Adrenal gland (tissue), 5 donors: ENCODE measurements around the gene INSM2.

Experiments
- POLR2A ChIP-seq, 2 donors: fragments of 450-650 bp; IDR thresholded peaks; one replicate each; pipeline ENCODE4 v1.6.1; 2017; ENCODE audit warnings: antibody characterized with exemption in 2 of 2, mild to moderate bottlenecking in 2 of 2, moderate library complexity in 1 of 2
- TF ChIP-seq, protein P1 (sequence below), 6 experiments: fragments of 450-650 bp in 4 of 6; fragments of 200-600 bp in 2 of 6; sonication (generic) in 1 of 6; IDR thresholded peaks; 1 replicate in 5 of 6; 2 replicates in 1 of 6; pipeline versions ENCODE4 v1.5.1 to v1.8.0; 2016 to 2021; ENCODE audit warnings: antibody characterized with exemption in 6 of 6, mild to moderate bottlenecking in 2 of 6, moderate library complexity in 1 of 6
- donor health status: DM: no; HTN: no; CAD: no.

DNA sequence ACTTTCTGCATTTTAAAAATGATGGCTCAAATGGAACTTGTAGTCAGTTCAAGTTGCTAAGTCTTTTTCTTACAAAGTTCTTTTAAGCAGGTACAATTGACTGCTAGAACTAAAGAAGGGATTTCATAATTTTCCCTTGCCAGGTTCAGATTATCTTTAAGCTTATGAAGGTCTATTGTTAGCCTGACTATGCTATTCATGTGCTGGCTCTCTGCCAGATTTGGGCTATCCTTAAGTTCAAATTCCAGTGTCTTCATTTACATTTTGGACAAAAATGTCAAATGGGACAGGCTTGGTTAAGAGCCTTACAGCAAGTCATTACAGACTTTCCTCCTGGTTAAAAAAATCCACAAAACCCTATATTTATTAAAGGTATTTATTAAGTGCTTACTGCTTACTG, 42.3 kb downstream of the INSM2 start:
- TF ChIP-seq, protein P1, sequence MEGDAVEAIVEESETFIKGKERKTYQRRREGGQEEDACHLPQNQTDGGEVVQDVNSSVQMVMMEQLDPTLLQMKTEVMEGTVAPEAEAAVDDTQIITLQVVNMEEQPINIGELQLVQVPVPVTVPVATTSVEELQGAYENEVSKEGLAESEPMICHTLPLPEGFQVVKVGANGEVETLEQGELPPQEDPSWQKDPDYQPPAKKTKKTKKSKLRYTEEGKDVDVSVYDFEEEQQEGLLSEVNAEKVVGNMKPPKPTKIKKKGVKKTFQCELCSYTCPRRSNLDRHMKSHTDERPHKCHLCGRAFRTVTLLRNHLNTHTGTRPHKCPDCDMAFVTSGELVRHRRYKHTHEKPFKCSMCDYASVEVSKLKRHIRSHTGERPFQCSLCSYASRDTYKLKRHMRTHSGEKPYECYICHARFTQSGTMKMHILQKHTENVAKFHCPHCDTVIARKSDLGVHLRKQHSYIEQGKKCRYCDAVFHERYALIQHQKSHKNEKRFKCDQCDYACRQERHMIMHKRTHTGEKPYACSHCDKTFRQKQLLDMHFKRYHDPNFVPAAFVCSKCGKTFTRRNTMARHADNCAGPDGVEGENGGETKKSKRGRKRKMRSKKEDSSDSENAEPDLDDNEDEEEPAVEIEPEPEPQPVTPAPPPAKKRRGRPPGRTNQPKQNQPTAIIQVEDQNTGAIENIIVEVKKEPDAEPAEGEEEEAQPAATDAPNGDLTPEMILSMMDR (IDR thresholded peaks at IDR 0.05) = no peak
- TF ChIP-seq POLR2A (IDR thresholded peaks at IDR 0.05) = no peak
